NCI-H2196 (cell line): ENCODE results near the gene LPCAT1.
A peak's percentile ranks its signal among the peaks of the same experiment; 100 is the strongest.
"Not testable (repeated sequence)": the region's sequence is repeated elsewhere in the genome, so short reads cannot be mapped to it uniquely, and the experiment has no call there.

ENCODE experiments used
- DNase-seq: peaks from one replicate; lab custom pipeline; 2025; ENCODE audit not compliant: unreplicated experiment; lab: John Stamatoyannopoulos, UW

Gene LPCAT1

DNA sequence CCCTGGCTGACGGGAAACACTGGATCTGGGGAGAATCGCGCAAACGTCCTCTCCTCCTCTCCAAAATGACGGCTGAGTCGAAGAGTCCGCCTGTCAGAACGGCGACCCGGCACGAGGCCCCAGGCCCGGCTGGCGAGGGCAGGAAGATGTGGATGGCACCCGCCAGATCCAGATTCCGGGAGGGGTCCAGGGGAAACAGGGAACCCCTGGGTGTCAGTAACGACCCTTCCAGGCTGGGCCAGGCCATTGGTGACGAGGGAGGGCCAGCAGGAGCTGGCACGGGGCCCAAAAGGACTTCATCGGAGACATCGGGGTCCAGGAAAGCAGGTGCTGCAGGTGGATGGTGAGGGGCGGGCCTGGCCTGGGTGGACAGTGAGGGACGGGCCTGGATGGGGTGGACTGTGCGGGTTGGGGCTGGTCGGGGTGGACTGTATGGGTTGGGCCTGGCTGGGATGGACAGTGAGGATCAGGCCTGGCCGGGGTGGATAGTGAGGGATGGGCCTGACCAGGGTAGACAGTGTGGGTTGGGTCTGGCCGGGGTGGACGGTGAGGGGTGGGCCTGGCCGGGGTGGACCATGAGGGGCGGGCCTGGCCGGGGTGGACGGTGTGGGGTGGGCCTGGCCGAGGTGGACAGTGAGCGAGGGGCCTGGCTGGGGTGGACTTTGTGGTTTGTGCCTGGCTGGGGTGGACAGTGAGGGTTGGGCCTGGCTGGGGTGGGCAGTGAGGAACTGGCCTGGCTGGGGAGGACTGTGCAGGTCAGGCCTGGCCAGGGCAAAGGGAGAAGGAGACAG lies 92.5 kb downstream of the LPCAT1 start:
- no peak for DNase-seq

- no peak for DNase-seq
These were observed 93.5 kb downstream of the LPCAT1 start for GRCh38 chr5:1430121-1430795.

GRCh38 chr5:1429496-1429895 lies 94.3 kb downstream of the LPCAT1 start:
- DNase-seq: peak; percentile 52

DNA sequence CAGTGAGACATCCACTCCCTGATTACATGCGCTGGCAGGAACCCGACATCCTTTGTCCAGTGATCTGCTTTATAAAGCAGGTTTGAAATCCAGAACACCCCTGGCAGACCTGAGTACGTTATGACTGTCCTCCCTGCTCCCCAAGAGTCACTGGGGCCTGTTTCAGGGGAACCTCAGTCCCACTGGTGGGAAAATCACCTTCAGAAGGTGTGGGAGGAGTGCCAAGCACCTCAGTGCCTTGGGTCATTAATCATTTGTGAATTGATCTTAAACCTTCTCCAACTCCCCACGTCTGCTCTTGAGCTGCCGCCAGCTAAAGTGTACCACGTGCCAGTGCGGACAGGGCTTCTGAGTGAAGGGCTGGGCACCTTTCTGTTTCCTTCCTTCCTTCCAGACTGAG lies 94.7 kb downstream of the LPCAT1 start:
- DNase-seq: peak; percentile 64

GRCh38 chr5:1428107-1428506 lies 95.7 kb downstream of the LPCAT1 start:
- no peak for DNase-seq

GRCh38 chr5:1424716-1425115 lies 99.0 kb downstream of the LPCAT1 start:
- DNase-seq: no peak

DNA sequence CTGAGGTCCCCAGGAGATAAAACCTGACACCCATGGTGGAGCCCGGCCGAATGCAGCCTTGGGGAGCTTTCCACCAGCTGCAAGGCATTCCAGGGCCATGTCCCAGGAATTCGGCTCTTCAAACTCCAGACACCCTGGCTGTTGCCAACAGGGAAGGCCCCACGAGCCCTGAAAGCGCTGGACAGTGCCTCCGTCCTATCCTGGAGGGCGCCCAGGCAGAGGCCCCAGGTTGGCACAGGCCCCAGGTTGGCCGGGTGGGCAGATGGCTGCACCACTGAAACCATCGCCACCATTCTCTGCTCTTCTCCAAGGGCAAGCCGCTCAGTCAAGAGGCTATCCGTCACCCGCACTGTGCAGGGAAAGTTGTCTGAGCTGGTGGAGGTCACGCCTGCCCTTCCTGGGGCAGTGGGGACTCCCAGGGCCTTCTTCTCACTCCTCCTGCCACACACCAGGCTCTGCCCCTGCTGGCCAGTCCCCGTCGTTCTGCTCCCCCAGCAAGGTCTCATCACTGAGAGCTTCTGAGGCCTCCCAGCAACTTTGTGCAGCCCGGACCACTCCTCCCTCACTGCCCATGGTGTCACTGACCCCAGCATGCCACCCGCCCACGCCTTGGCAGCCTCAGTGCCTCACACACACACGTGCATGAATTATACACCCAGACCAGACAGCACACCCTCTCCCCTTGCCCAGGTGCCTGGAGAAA lies 99.7 kb downstream of the LPCAT1 start:
- DNase-seq: no peak

DNA sequence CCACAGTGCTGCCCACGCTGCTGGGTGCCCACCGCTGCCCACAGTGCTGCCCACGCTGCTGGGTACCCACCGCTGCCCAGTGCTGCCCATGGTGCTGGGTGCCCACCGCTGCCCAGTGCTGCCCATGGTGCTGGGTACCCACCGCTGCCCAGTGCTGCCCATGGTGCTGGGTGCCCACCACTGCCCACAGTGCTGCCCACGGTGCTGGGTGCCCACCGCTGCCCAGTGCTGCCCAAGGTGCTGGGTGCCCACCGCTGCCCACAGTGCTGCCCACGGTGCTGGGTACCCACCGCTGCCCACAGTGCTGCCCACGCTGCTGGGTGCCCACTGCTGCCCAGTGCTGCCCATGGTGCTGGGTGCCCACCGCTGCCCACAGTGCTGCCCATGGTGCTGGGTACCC lies 101.2 kb downstream of the LPCAT1 start:
- DNase-seq: not testable (repeated sequence)

DNA sequence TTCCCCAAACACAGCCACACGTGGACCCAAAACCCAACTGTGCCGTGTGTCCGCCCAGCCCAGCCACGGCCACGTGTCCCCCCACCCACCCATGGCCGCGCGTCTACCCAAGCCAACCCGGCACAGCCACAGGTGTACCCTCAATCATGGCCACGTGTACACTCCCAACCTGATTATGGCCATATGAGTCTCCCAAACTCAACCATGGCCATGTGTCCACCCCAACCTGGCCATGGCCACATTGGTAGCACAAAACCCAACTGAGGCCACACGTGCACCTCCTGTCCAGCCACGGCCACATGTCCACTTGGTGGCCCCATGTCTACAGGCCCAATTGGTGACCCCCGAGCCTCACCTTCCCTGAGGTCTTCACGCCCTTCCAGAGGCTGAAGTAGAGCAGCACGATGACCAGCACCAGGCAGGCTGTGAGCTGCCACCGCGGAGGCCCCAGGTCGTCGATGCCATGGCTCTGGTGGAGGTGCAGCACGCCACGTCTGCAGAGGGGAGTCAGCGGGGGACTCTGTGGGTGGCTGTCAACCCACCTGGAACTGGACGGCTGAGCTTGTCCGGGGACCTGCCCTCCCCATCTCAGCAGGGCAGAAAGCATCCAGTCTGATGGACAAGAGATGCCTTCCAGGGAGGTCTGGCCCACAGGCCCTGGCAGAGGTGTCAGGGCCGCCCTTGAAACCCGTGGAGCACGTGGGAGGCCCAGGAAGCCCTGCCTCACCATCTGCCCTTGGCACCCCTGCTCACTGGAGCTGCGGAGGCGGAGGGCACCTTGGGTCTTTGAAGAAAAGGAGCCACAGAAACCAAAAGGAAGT lies 102.0 kb downstream of the LPCAT1 start:
- DNase-seq: no peak

DNA sequence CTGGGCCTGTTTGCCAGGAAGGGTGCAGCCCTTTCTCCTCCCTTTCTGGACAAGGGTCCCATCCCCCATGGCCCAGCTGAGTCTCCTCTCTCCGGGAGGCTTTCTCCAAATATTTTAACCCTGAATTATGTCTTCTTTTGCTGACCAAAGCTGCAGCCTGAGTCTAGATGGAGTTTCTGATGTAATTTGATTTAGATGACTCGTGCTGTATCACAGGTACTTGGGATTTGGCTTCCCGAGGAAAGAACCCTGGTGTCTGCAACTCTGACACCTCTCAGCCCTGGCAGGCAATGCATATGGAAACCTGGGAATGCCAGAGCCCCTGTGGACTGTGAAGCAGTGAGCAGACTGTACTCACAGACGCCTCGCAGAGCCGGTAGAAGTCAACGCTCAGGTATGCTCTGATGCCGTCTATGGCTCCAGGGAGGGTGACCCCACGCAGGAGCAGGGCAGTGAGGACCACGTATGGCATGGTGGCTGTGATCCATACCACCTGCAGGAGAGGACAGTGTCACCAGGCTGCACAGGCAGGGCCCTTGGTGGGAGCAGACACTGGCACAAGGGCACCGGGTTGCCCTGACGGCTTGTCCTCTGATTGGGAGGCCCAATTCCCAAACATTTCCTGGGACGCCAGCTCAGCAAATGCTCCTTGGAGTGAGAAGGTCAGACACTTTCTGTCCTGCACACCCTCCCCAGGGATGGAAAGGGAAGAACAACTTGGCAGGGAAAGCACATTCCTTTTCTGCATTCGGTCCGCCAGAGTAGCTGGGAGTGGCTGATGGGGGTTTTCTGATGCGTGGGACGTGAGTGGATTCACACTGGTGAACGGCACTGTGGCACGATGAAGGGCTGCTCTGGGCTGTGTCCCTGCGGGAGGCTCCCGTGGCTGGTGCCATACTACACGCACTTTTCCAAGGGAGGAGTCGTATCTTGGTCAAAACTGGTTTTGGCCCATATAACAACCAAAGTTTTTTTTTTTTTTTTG lies 103.3 kb downstream of the LPCAT1 start:
- DNase-seq: no peak

GRCh38 chr5:1419476-1420210 lies 104.1 kb downstream of the LPCAT1 start:
- no peak for DNase-seq

GRCh38 chr5:1418921-1419280 lies 104.9 kb downstream of the LPCAT1 start:
- DNase-seq: no peak

DNA sequence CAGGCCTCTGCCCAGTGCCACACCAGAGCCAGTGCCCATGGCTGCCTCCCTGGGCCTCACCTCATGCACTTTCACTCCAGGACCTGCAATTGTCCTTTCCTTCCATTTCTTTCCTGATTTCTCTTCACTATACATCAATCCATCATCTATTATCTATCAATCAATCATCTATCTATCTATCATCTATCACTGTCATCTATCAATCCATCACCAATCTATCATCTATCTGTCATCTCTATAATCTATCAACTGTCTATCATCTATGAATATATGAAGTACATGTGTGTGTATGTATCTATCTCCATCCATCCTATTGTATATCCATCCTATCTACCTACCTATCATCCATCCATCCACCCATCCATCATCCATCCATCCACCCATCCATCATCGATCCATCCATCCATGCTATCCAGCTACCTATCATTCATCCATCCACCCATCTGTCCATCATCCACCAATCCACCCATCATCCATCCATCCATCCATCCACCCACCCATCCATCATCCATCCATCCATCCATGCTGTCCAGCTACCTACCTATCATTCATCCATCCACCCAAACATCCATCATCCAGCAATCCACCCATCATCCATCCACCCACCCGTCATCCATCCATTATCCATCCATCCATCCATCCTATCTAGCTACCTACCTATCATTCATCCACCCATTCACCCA lies 105.4 kb downstream of the LPCAT1 start:
- no peak for DNase-seq

GRCh38 chr5:1417586-1418225 lies 106.1 kb downstream of the LPCAT1 start:
- DNase-seq: no peak

- no peak for DNase-seq
These were observed 106.8 kb downstream of the LPCAT1 start for GRCh38 chr5:1416856-1417469.

DNA sequence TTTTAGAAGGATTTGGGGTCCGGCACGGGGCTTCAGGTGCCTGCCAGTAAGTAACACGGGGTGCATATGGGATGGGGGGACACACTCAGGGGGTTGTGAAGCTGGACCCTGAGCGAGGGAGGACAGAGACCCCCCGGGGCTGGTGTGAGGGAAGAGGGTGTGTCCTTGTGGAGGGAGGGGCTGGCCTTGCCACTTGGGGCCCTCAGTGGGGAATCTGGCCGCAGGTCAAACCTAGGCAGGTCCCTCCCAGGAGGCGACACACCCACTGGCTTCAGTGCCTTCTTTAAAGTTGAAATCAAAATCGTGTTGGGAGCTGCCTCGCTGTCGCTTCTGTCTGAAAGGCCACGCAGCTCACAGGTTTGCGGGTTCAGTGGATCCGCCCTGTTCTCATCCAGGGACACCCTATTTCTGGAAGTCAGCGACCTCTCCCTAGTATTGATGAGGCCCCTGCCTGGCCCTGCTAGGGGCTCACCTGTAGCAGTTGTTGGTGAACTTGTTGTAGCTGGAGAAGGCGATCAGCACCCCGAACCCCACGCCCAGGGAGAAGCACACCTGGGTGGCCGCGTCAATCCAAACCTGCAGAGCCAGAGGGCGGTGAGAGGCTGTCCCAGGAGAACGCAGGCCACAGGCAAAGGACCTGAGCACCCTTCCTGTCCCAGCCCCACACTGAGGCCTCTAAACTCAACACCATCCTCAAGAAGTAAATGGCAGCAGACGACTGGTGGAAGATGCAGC lies 108.0 kb downstream of the LPCAT1 start:
- no peak for DNase-seq

DNA sequence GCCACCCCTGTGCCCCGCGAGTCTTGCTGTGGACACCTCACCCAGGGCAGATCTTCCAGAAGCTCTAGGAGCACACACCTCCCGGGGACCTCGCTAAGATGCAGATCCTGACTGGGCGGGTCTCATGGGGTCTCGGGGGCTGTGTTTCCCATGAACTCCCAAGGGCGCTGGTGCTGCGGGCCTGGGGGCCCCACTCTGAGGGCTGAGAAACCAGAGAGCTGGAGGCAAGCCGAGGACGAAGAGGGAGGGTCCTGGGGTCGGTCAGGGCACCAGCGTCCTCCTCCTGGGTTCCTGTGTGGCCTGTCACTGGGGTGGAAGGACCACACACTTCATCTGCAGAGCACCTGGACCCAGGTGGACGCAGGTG lies 108.7 kb downstream of the LPCAT1 start:
- DNase-seq: no peak
